Stimulated activated CD8-positive, alpha-beta memory T cell treated with anti-CD3 and anti-CD28 coated beads, Interleukin-7, amount 100 ng/mL, for 4 hours (primary cell): ENCODE results near the gene ELOF1.
"Not testable (repeated sequence)": the region's sequence is repeated elsewhere in the genome, so short reads cannot be mapped to it uniquely, and the experiment has no call there.

Experiments used
- DNase-seq, 2 donors: peaks; one replicate each; pipeline ENCODE4 v3.0.0-alpha.2; 2020; ENCODE audit warnings: low read depth in 2 of 2

ELOF1 gene

GRCh38 chr19:11570039-11570462, 11.0 kb upstream of the ELOF1 start:
- no peak for DNase-seq

GRCh38 chr19:11566164-11566563, 7.1 kb upstream of the ELOF1 start:
- no peak for DNase-seq

GRCh38 chr19:11565649-11565980, 6.6 kb upstream of the ELOF1 start:
- DNase-seq, result not testable (repeated sequence)

GRCh38 chr19:11564082-11564807, 5.2 kb upstream of the ELOF1 start:
- not testable (repeated sequence) for DNase-seq

GRCh38 chr19:11563532-11563931, 4.5 kb upstream of the ELOF1 start:
- no peak for DNase-seq

GRCh38 chr19:11560404-11561051, 1.5 kb upstream of the ELOF1 start:
- peak; percentile 25 to 45 for DNase-seq

GRCh38 chr19:11556634-11557420, 2.2 kb downstream of the ELOF1 start:
- DNase-seq, result no peak

- DNase-seq, result no peak
Observed at GRCh38 chr19:11555246-11555645, 3.8 kb downstream of the ELOF1 start.

GRCh38 chr19:11554160-11554559, 4.9 kb downstream of the ELOF1 start:
- DNase-seq, result no peak

- no peak for DNase-seq
Observed at GRCh38 chr19:11552666-11553372, 6.2 kb downstream of the ELOF1 start.

GRCh38 chr19:11551603-11552235, 7.3 kb downstream of the ELOF1 start:
- no peak for DNase-seq

- no peak for DNase-seq
Observed at GRCh38 chr19:11550265-11550664, 8.8 kb downstream of the ELOF1 start.

- DNase-seq, result no peak
Observed at GRCh38 chr19:11549386-11549953, 9.6 kb downstream of the ELOF1 start.

GRCh38 chr19:11547929-11548700, 10.9 kb downstream of the ELOF1 start:
- DNase-seq, result no peak

- no peak for DNase-seq
Observed at GRCh38 chr19:11541238-11541637, 17.8 kb downstream of the ELOF1 start.

GRCh38 chr19:11540645-11541044, 18.4 kb downstream of the ELOF1 start:
- DNase-seq, result no peak

GRCh38 chr19:11539495-11540365, 19.3 kb downstream of the ELOF1 start:
- DNase-seq, result no peak

- DNase-seq, result no peak
Observed at GRCh38 chr19:11538232-11539036, 20.6 kb downstream of the ELOF1 start, which contains the start of gene CNN1. Gene CNN1 (plus strand): TSS chr19:11538851. CDS start chr19:11538928, 77 bp downstream.
